Fibroblast of skin of right quadriceps (primary cell): ENCODE data around the gene PABPN1L.

Experiments
- DNase-seq: peaks from one replicate; pipeline ENCODE4 v3.0.0-alpha.2; 2013

PABPN1L gene

GRCh38 chr16:88844419-88845036 is 21.9 kb downstream of the PABPN1L start:
- no peak for DNase-seq

DNA sequence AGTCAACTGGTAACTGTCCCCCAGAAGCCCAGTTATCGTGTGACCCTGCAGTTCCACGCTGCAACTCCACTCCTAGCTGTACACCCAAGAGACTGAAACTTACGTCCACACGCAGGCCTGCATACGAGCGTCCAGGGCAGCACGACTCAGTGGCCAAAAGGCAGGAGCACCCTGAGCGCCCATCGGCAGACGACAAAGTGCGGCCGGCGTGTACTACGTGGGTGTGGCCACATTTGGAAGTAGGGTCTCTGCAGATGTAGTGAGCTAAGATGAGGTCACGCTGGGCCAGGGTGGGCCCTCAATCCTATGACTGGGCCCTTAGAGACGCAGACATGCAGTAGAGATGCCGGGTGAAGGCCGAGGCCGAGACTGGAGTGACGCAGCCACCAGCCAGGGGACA is 23.2 kb downstream of the PABPN1L start:
- DNase-seq: no peak

- DNase-seq: no peak
Observed at GRCh38 chr16:88842806-88843205, 23.7 kb downstream of the PABPN1L start.

DNA sequence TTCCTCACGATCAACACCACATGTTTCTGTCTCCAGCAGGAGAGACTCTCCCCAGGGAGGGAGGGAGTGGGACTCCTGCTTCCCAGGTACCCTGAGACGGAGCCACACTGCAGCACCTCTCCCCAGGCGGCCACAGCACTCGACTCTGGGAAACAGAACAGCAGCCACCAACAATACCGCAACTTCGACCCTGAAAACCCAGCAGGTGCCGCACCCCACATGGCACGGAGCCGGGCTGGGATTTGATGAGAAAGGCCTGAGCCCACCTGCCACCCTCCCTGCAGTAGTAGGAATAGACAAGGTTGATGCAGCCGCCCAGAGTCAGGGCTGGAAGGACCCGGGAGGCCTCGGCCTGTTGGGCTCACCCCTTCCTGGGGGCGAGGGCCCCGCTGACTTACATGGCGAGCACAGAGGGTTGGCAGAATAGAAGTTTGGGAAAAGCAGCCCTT is 24.1 kb downstream of the PABPN1L start:
- no peak for DNase-seq

DNA sequence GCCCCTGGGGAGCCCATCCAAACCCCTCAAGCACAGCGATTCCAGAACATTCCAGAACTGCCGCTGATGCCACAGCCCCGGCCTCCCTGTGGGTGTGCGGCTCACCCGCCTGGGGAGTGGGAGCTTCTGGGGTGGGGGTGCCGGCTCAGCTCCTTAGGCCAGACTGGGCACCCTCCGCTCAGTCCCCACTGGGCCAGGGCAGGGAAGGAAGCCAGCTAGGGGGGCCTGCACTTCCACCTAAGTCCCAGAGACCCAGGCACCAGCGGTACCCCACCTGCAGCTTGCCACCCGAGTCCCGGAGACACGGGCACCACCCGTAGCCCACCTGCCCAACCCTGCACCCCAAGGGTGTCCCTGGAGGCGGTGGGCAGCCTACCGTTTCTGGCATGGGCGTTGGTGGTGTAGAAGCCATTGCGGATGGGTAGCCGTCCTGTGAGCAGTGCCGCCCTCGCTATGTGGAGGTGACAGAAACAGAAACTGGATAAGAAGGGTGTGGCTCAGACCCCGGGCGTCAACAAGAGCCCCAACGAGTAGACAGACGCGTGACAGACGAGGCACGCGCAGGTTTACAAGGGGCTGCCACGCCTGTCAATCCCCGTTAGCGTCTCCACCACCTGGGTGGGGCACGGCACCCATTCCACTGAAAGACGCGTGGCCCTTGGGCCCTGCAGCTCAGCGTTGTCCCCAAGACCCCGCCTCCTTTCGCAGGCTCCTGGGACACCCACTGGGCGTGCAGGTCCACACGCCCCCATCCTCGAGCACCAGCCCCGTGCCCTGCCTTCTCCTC is 24.7 kb downstream of the PABPN1L start:
- DNase-seq: no peak

DNA sequence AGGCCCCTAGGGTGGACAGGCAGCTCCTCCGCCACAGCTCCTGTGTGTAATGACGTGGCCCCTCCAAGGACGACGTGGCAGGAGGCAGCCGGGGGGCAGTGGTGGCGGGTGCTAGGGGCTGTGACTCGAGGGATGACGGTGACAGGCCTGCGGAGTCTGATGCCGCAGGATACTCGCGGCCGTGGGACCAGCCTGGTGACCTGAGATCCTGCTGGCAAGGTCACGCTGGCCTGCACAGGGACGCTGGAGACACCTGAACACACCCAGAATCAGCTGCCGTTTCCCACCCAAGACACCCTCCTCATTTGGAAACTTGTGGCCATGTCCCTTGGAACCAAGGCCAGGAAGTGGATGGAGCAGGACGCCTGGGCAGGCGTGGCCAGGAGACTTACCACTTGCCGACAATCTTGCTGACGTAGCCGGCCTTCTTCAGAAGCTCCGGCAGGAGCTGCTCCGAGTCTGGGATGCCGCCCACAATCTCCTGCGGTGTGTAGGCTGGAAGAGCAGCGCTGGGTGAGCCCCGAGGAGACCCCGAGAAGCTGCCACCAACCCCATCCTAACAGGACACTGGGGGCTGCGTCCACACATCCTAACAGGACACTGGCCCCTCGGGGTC is 25.8 kb downstream of the PABPN1L start:
- no peak for DNase-seq

GRCh38 chr16:88839745-88840599 is 26.5 kb downstream of the PABPN1L start:
- DNase-seq: no peak

- DNase-seq: no peak
Observed at GRCh38 chr16:88839026-88839529, 27.4 kb downstream of the PABPN1L start.

DNA sequence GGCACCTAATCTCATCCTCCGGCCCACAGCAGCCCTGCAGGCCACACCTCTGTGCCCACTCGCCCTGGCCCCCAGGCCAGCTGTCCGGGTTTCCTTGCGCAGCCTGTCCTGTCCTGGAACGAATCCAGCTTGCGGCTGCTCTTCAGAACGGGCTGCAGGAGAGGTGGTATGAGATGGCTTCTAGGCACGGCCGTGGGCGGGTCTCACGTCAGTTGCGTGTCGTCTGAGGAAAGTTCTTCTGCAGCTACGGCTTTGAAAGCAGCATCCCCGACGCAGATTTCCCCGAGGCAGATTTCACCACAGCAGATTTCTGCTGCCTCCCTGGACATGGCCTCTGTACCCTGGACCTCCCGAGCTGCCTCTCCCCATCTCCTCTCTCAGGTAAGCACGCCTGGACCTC is 27.9 kb downstream of the PABPN1L start:
- DNase-seq: no peak

- no peak for DNase-seq
Observed at GRCh38 chr16:88837806-88838205, 28.7 kb downstream of the PABPN1L start.

GRCh38 chr16:88836791-88837190 is 29.7 kb downstream of the PABPN1L start:
- no peak for DNase-seq

GRCh38 chr16:88835818-88836217 is 30.6 kb downstream of the PABPN1L start:
- no peak for DNase-seq

GRCh38 chr16:88835383-88835782 is 31.1 kb downstream of the PABPN1L start:
- DNase-seq: no peak

DNA sequence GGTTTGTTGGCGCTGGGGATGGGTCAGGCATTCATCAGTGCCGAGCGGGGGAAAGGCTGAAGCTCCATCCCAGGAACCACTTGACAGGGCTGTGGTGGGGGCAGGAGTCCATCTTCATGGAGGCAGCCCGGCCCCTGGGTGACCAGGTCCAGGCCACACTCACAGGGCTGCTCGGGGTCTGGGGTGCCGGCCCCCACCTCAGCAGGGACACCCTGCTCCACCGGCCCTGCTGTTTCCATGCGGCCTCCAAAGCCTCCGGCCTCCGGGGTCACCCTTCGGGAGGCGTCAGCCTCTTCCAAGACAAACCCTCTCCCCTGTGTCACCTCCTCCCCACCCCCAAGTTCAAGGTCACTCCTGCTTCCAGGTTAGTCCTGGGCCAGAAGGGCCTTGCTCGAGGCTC is 31.8 kb downstream of the PABPN1L start:
- no peak for DNase-seq

GRCh38 chr16:88833086-88833485 is 33.4 kb downstream of the PABPN1L start:
- no peak for DNase-seq

GRCh38 chr16:88831838-88832237 is 34.6 kb downstream of the PABPN1L start:
- DNase-seq: no peak

- DNase-seq: no peak
Observed at GRCh38 chr16:88830783-88831182, 35.7 kb downstream of the PABPN1L start.

DNA sequence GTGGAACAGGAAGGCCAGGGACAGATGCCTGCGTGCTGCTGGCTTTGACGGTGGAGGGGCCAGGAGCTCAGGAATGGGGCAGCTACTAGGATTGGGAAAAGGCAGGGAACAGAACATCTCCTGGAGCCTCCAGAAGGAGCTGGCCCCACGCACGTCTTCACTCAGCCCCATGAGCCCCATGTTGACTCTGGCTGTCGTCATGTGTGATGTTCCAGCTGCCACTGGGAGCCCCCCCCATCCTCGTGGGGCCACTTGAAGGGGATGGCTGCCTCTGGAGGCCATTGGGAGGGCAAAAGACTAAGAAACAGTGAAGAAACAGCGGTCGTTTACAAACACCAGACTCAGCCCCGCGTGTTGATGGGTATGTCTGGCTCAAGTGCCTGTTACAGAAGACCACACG is 36.2 kb downstream of the PABPN1L start:
- no peak for DNase-seq

DNA sequence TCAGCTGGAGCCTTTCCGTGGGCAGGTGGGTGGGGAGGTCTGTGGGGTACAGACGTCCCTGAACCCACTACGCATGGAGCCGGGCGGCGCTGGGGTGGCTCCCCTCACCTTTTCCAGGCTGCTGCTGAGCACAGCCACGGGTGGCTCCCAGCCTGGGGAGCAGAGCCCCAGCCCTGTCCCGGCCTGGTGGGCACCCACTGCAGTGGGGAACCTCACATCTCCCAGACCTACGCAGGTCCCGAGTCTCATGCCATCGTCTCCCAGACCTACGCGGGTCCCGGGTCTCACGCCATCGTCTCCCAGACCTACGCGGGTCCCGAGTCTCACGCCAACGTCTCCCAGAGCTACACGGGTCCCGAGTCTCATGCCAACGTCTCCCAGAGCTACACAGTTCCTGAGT is 37.7 kb downstream of the PABPN1L start:
- no peak for DNase-seq

DNA sequence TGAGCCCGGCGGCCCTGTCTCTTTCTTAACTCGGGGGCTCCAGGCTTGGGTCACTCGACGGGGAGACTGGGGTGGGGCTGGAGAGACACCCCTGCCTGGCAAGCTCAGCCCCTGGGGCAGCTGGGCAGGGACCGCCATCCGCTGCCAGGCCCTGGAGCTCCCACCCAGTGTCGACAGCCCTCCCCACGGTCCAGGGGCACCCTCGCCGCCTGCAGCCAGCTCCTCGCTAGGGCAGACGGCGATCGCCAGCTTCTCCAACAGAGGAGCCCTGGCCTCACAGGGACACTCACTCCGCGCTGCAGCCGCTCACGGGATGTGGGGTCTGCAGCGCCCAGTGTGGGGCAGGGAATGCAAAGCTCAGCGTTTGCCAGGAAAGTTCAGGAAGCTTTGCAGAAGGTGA is 38.7 kb downstream of the PABPN1L start:
- no peak for DNase-seq

DNA sequence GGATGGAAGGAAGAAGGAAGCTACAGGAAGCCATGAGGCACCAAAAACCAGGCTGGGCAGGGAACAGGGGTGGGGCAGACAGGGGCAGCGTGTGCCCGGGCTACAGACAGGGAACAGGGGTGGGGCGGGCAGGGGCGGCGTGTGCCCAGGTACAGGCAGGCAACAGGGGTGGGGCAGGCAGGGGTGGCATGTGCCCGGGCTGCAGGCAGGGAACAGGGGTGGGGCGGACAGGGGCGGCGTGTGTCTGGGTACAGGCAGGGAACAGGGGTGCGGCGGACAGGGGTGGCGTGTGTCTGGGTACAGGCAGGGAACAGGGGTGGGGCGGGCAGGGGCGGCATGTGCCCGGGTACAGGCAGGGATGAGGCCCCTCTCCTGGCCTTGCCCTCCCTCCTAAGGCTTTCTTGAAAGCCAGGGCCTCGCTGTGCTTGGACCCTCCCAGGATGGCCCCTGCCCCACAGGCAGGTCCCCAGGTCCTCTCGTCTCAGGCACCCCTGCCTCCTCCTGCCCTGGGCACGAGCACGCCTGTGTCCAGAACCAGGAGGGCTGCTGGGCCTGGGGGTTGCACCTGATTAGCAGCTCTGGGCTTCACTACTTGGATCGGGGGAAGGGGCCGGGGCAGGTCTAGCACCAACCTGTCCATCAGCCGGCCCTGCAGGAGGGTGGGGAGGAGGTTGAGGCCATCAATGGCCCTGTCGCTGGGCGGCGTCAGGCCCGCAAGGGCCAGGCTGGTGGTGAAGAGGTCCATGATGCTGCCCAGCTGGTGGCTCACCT is 40.2 kb downstream of the PABPN1L start:
- no peak for DNase-seq

DNA sequence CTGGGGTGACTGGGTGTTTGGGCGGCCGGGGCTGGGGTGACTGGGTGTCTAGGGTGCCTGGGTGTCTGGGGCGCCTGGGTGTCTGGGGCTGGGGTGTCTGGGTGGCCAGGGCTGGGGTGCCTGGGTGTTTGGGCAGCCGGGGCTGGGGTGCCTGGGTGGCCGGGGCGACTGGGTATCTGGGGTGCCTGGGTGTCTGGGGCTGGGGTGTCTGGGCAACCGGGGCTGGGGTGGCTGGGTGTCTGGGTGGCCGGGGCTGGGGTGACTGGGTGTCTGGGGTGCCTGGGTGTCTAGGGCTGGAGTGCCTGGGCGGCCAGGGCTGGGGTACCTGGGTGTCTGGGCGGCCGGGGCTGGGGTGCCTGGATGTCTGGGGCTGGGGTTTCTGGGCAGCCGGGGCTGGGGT is 41.3 kb downstream of the PABPN1L start:
- no peak for DNase-seq
